HFFc6 (cell line): ENCODE results near the gene SCN1A. TPM values are rescaled to one million over a fixed set of nuclear protein-coding genes. Genes with fewer than 3 reads are reported as not detected.
A peak's percentile ranks its signal among the peaks of the same experiment; 100 is the strongest.

Experiments
- DNase-seq: peaks from one replicate; pipeline ENCODE4 v3.0.0-alpha.2; 2018
- H3K27ac Mint-ChIP-seq: 2 replicates; pipeline ENCODE4 v1.8.0; 2020; ENCODE audit warnings: mild to moderate bottlenecking, mixed read lengths
- H3K27me3 Mint-ChIP-seq: 2 replicates; pipeline ENCODE4 v1.8.0; 2021; ENCODE audit warnings: mild to moderate bottlenecking, moderate library complexity, mixed read lengths; ENCODE audit not compliant: insufficient read depth
- H3K36me3 Mint-ChIP-seq: 2 replicates; pipeline ENCODE4 v1.8.0; 2021; ENCODE audit warnings: low read depth, mixed read lengths
- H3K4me1 Mint-ChIP-seq: 2 replicates; pipeline ENCODE4 v1.8.0; 2020; ENCODE audit warnings: low read depth, mixed read lengths
- H3K4me3 Mint-ChIP-seq: 2 replicates; pipeline ENCODE4 v1.8.0; 2020; ENCODE audit warnings: mild to moderate bottlenecking, moderate library complexity, mixed read lengths
- H3K9me3 Mint-ChIP-seq: 2 replicates; pipeline ENCODE4 v1.8.0; 2020; ENCODE audit warnings: mild to moderate bottlenecking, mixed read lengths
- CTCF ChIP-seq: fragments of 200-600 bp; sonication (generic); IDR thresholded peaks from 2 replicates; pipeline ENCODE4 v1.5.0; 2021; ENCODE audit warnings: antibody characterized with exemption, mild to moderate bottlenecking
- total RNA-seq, 6 experiments: library from RNA; stranded (reverse); fragmentation: NEBNext Ultra II Directional; extraction: Animal tissue kit (Norgen Biotek cat#: 25700); gene quantifications; 2 replicates in 1 of 6; 3 replicates in 5 of 6; pipeline ENCODE4 v1.2.3, GENCODE V29; 2021

The SCN1A gene
- total RNA-seq, 6 experiments from 2014 or later = not detected

GRCh38 chr2:166032361-166032760, 95.5 kb downstream of the SCN1A start:
- Mint-ChIP-seq H3K27me3 (no peaks in the 10 kb centered on the region), H3K4me1 (no peaks in the 10 kb centered on the region), H3K36me3 (no peaks in the 10 kb centered on the region), H3K9me3 (no peaks in the 10 kb centered on the region), H3K4me3 (no peak overlapping the region), H3K27ac (no peak overlapping the region)
- no peak for DNase-seq
- TF ChIP-seq CTCF = no peak

GRCh38 chr2:166031054-166031453, 96.8 kb downstream of the SCN1A start:
- no peak for TF ChIP-seq CTCF
- H3K4me1 Mint-ChIP-seq = no peaks in the 10 kb centered on the region
- H3K9me3 Mint-ChIP-seq = no peaks in the 10 kb centered on the region
- no peak overlapping the region for H3K4me3 Mint-ChIP-seq
- DNase-seq = no peak
- no peaks in the 10 kb centered on the region for H3K36me3 Mint-ChIP-seq
- no peak overlapping the region for H3K27ac Mint-ChIP-seq
- no peaks in the 10 kb centered on the region for H3K27me3 Mint-ChIP-seq

- Mint-ChIP-seq H3K27ac (no peak overlapping the region), H3K4me1 (no peaks in the 10 kb centered on the region)
Measured at GRCh38 chr2:166025313-166025712, 102.5 kb downstream of the SCN1A start.

DNA sequence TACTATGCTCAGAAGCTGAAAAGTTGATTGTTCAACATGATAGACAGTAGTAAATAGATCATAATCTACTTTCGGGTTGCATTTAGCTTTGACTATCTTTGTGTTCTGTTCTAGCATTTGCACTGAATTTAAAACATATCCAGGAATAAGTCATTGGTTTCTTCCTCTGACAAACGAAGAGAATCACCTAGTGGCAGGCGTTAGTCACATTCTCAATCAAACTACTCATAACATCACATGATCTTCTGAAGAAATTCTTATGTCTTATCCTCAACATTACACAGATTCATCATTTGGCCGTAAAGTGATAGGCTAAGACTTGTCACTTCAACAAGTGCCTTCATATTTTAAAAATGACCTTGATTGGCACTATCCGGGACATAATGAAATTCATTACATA, 110.6 kb downstream of the SCN1A start:
- DNase-seq = no peak
- Mint-ChIP-seq H3K9me3 (no peaks in the 10 kb centered on the region), H3K36me3 (no peaks in the 10 kb centered on the region), H3K27ac (no peak overlapping the region), H3K4me3 (no peak overlapping the region), H3K4me1 (no peaks in the 10 kb centered on the region), H3K27me3 (no peaks in the 10 kb centered on the region)
- TF ChIP-seq CTCF = no peak

More at GRCh38 chr2:166025313-166025712, 102.5 kb downstream of the SCN1A start:
- Mint-ChIP-seq H3K4me3 (no peak overlapping the region), H3K36me3 (no peaks in the 10 kb centered on the region), H3K27me3 (no peaks in the 10 kb centered on the region), H3K9me3 (no peaks in the 10 kb centered on the region)
- TF ChIP-seq CTCF = no peak
- DNase-seq = no peak

GRCh38 chr2:166013878-166014277, 113.9 kb downstream of the SCN1A start:
- Mint-ChIP-seq H3K27me3 (no peaks in the 10 kb centered on the region), H3K27ac (no peak overlapping the region), H3K36me3 (no peaks in the 10 kb centered on the region), H3K4me1 (no peaks in the 10 kb centered on the region), H3K9me3 (no peaks in the 10 kb centered on the region), H3K4me3 (no peak overlapping the region)
- TF ChIP-seq CTCF = peak; percentile 30
- no peak for DNase-seq

DNA sequence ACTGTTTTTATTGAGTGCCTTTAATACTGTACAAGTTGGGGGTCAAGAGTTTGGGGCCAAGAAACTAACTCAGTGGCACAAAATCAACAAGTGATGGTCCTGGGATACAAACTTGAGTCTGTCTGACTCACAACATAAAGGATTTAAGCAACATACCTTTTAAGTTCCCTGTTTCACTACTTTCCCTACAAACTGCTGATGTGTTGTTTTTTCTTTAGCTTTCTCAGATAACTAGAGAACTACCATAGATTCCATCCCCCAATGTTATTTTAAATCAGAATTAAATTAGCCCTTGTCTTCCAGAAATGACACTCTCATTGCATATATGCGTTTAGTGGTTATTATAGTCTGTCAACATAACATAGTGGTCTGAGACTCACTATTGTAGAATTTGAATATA, 116.2 kb downstream of the SCN1A start:
- no peaks in the 10 kb centered on the region for H3K36me3 Mint-ChIP-seq
- no peak overlapping the region for H3K4me3 Mint-ChIP-seq
- no peaks in the 10 kb centered on the region for H3K9me3 Mint-ChIP-seq
- DNase-seq = no peak
- no peaks in the 10 kb centered on the region for H3K27me3 Mint-ChIP-seq
- no peaks in the 10 kb centered on the region for H3K4me1 Mint-ChIP-seq
- TF ChIP-seq CTCF = no peak
- no peak overlapping the region for H3K27ac Mint-ChIP-seq
